ENCODE results near the gene SNX18. TPM values are rescaled to one million over a fixed set of nuclear protein-coding genes. Genes with fewer than 3 reads are reported as not detected.

The SNX18 gene
- total RNA-seq, 1 experiment from 2014 or later = 40.4 TPM

DNA sequence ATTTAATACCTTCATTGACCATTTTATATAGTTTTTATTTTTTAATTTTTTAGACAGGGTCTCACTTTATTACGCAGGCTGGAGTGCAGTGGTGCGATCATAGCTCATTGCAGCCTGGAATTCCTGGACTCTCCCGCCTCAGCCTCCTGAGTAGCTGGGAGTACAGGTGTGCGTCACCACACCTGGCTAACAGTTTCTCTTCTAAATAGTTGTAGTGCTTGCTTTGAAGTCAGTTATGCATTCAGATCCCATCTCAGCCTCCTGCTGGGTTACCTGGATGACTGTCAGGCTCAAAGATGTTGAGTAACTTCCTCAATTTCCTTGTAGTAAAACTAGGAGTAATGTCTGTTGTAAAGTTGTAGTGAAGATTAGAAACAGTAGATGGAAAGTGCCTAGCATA, 21.4 kb downstream of the SNX18 start:
- no peak for DNase-seq (ENCODE audit: low spot score)

DNA sequence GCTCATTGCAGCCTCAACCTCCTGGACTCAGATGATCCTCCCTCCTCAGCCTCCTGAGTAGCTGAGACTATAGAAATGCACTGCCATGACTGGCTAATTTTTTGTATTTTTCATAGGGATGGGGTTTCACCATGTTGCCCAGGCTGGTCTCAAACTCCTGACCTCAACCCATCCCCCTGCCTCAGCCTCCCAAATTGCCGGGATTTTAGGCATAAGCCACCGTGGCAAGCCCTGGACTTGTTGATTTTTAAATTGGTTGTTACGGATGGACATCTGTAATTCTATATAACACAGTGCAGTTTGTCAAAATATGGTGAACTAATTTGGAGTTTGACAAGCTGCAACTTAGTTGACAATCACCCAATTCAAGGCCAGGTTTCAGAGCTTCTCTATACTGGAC, 22.7 kb downstream of the SNX18 start:
- DNase-seq (ENCODE audit: low spot score) = no peak

DNA sequence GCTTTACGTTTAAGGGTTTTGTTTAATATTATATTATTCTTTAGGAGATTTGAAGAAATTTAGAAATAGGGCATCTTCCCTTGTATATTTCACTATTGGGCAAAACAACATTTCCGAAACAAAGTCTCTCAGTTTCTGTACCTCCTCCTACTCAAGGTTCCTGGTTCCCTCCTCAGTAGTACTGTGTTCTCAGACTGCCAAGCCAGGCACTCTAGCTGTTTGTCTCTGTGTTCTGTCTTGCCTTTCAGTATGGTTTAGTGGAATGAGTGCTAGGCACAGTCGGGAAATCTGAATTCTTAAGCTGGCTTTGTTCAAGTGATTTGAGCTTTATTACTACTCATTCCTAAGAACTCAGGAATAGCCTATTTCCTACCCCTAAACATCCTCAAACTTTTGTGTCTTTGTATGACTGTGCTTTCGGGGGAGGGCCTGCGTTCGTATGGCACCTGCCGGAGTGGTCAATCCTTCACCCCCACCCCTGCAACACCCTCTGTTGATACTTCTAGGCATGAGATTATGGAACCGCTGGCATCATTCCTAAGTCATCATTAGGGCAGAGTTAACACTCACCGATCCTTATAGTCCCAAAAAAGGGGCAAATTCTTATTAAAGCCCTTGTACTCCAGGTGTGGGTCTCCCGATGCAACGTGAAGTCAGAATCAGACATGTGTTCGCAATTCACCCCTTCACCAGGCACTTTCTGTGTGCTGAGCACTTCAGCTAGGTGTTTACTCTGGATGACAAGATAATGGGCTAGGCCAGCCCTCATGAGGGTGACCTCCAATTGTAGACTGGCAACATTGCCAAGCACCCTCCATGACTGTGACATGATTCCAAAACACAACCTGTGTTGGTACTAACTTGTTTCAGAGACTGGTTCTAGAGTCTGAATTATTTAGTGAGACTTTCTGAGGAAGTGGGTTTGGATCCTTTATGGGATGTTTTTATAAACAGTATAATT, 24.5 kb downstream of the SNX18 start:
- no peak for DNase-seq (ENCODE audit: low spot score)

DNA sequence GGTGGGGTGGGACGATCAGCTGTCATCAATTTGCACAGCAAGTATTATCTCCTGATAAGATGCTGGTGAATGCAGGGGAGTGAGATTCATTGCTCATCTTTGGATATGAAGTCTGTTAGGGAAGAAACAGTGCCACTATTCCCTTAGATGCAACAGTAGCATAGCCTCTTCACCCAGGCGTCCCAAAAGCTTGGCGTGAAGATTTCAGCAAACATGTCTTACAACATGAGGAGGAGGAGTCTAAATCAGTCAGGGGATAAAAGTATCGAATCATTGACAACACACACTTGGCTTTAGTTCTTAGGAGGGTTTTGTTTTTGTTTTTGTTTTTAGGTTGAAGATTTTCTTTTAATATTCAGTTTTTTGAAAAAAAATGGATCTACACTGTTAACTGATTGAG, 26.5 kb downstream of the SNX18 start:
- no peak for DNase-seq (ENCODE audit: low spot score)

DNA sequence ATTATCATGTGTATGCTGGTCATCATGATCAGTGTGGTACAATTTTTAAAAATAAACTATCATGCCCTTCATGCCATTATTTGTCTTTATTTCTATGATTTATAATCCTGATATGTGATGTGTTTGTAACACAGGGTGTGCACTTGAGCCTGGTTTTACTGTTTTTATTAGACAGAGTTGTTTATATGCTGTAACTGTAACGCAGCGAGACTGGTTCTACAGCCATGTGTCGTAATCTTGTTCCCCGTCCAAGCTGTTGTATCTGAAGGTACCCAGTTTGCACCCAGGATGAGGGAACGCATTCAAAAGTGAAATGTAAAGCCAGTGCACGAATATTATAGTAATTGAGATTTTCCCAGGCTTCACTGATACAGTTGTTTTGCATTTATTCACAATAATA, 28.2 kb downstream of the SNX18 start:
- peak; percentile 73 for DNase-seq (ENCODE audit: low spot score)

DNA sequence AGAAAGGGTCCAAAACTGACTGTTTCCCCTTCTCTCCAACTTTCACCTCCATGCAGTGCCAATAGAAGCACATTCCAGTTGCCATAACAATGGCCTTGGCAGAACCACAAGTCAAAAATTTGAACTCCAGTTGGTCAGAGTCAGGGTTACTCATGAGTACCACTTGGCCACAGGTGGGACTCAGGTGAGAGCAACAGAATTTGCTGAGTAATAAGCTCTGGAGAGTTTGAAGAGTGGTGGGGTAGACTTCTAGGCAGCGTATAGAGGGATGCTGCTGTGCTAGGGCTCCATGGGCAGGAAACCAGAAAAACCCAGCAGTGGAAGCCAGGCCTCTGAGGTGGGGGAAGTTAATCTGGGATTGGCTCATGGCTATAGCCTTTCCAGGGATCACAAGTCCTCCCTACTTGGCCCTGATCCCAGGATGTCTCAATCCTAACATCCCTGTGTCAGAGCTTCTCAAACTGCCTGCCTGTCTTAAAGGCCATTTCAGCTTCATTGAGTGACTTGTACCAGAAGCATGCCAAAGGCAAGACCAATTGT, 30.2 kb downstream of the SNX18 start:
- DNase-seq (ENCODE audit: low spot score) = no peak

DNA sequence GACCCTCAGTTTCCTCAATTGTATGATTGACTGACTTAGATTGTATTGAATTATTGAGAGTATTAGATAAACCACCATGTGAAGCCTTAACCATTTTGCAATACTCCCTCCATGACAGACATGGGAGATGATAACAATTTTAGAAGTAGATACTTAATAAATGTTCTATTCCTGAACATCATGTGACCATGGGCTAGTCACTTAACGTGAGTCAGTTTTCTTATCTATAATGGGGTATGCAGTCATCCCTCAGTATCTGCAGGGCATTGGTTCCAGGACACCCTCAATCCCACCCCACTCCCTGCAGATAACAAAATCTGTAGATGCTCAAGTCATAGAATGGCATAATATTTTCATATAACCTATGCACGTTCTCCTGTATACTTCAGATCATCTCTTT, 31.0 kb downstream of the SNX18 start:
- no peak for DNase-seq (ENCODE audit: low spot score)

DNA sequence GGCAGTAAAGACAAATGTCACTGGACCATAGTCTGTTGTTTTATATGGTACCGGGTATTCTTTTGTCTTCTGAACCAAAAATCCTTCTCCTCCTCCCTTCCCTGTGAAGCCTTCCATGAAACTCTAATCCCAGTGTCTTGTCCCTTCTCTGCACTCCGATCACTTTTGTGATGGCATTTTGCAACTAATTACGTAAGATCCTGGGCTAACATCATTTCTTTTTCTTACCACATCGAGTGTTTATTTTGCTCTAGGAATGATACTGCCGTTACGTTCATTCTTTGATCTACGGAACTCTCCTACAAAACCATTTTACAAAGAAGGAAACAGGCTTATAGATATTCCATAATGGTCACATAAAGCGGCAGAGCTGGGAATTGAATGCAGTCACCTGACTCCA, 33.7 kb downstream of the SNX18 start:
- DNase-seq (ENCODE audit: low spot score) = no peak

DNA sequence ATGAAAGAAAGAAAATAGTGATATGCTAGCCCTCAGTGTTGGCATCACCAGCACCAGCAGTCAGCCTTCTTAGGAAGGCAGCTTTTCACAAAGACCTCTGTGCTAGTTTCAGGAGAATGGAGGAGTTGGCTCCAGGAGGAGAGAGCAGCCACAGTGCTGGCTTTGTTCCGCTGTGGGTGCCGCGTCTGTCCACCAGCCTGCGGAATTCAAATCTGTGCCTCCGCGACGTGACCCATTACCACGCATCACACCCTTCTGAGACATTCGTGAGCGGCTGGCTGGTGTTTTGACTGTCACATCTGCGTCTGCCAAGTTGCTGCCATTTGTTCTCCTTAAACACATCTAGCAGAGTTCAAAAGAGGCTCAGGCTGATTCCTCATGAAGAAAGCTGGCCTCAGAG, 34.4 kb downstream of the SNX18 start:
- no peak for DNase-seq (ENCODE audit: low spot score)

DNA sequence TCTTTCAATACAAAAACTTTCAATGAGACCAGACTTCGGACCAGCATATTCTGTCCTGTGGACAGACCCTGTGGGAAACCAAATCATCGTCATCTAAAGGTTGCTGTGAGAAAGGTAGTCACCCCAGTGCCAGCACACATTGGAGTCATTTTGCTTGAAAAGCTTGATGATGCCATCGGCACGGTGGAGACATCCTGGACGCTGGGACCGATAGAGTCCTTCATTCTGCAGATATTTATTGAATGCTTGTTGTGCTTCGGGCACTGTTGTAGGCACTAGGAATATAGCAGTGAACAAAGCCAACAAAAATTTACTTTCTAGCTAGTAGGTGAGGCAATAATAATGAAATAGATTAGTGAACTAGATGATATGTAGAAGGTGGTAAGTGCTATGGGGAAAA, 34.9 kb downstream of the SNX18 start:
- no peak for DNase-seq (ENCODE audit: low spot score)

DNA sequence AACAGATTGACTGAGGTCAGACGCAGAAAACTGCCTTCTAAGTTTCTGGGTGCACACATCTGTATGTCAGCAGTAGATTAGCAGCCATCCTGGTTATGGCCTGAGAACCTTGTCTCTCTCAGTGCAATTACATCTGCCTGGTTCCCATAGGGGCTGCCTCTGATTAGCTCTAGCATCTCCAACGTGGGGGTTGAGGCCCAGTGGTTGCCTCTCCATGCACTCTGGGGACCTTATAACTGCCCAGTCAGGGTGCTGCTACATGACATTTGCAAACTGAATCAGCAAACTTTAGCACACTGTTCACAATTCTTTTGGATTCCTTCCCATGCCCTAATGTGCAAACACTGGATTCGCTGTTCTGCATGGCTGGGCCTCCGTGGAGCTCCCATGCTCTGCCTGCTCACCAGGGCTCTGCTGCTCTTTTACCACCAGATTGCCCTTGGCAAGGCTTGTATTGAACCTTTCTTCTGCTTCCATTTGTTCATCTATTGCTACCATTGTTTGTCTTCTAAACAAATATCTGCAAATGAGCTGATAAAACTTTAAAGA, 36.2 kb downstream of the SNX18 start:
- no peak for DNase-seq (ENCODE audit: low spot score)

DNA sequence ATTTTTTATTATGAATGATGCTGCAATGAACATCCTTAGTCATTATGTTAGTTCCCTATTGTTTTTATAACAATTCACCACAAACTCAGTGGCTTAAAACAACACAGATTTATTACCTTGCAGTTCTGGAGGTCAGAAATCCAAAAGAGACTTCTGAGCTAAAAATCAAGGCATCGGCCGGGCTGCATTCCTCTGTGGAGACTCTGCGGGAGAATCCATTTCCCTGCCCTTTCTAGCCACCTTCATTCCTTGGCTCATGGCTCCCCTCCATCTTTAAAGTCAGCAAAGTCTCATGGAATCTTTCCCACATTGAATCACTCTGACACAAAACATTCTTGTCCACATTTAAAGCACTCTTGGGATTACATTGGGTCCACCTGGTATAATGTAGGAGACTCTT, 38.6 kb downstream of the SNX18 start:
- DNase-seq (ENCODE audit: low spot score) = no peak

DNA sequence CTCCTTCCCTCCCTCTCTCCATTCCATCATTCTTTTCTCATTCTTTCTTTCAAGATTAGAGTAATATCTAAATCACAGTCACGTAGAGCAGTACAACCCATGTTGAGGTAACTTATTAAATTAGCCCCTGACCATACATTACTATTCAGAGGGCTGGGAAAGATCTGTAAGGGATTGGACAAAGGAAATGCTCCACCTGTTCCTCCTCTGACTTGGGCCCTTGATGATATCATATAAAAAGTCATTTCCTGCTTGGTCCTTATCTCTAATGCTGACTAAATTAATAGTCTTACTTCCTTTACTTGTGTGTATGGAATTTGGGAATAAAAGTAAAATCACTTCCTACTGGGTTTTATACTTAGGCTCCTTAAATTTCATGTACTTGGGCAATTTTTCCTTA, 40.8 kb downstream of the SNX18 start:
- peak; percentile 34 for DNase-seq (ENCODE audit: low spot score)

DNA sequence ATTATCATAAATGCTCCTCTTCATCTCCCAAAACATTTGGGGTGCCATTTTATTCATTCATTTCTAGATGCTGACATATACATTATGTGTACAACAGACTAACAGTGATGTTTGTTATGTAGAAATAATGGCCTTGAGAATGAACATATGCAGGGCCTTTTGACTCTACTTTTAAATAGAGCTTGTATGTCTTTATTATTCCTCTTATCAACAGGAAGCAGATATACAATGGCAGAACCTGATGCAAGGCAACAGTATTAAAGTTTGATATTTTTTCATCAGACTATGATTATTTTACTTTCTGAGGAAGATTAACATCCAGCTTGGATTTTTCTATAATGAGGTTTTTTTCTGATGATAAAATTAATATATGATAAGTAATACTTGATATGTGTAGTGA, 44.1 kb downstream of the SNX18 start:
- DNase-seq (ENCODE audit: low spot score) = no peak

DNA sequence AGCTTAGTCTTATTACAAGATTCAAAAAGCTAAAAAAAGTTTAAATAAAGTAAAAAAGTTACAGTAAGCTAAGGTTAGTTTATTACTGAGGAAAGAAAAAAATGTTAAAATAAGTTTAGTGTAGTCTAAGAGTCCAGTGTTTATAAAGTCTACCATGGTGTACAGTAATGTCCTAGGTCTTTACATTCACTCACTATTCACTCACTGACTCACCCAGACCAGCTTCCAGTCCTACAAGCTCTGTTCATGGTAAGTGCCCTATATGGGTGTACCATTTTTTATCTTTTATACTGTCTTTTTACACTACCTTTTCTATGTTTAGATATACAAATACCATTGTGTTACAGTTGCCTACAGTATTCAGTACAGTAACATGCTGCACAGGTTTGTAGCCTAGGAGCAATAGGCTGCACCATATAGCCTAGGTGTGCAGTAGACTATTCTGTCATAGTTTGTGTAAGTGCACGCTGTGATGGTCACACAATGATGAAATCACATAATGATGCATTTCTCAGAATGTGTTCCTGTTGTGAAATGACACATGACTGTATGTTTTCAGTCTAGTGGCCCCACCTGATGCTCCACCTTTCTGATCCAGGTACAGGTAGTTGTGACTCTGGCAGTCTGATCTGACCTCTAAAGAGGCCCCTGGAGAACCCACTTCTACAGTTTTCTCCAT, 45.7 kb downstream of the SNX18 start:
- DNase-seq (ENCODE audit: low spot score) = no peak

DNA sequence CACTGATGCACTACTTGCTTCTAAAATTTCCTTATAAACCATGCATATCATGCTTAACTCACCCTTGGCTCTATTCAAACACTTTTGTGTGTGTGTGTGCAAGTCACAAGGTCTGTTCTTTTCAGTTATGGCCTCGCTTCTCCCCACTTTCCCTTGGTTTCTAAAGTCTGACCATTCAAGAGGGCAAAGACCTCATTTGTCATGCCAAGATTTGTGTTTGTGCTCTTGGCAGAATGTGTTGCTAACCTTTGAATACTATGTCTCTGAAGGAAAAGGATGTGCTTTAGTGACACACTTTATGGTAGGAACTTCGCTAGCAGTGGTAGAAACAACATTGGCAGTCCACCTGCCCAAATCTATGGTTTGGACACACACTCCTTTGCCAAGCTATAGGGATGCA, 50.4 kb downstream of the SNX18 start:
- DNase-seq (ENCODE audit: low spot score) = no peak

DNA sequence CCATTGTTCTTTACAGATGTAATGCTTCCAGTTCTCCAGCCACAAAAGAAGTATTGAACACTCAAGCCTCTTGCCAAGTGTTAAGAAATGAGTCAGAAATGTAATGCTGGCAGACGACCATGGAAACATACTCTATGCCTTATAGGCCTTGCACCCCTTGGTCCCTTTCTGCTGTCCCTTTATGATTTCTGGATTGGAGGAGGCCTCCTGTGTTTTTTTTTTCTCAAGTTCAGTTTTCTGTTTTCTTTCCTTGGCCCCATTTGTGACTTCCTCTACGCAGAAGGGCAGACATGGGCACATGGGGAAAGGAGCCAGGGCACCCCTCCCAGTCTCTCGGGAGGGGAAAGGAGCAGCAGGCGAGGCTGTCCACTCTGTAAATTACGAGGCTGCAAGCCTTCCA, 53.4 kb downstream of the SNX18 start:
- no peak for DNase-seq (ENCODE audit: low spot score)

DNA sequence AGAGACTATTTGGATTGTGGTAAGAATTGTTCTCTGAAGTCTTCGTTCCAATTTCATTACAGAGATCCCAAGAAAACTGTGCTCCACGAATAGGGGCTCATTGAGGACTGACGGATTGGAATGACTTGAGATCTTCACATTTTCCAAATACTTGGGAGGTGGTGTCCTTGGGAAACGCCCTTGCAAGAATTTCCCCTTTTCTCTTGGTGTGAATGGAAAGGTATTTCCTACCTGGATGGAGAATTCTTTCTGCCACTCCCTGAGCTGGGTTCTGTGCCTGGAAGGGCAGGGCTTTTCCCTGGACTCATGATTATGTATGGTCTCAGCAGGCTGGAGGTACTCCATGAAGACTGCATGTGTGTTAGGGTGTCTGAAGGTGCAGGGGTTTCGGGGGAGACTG, 53.9 kb downstream of the SNX18 start:
- DNase-seq (ENCODE audit: low spot score) = no peak

DNA sequence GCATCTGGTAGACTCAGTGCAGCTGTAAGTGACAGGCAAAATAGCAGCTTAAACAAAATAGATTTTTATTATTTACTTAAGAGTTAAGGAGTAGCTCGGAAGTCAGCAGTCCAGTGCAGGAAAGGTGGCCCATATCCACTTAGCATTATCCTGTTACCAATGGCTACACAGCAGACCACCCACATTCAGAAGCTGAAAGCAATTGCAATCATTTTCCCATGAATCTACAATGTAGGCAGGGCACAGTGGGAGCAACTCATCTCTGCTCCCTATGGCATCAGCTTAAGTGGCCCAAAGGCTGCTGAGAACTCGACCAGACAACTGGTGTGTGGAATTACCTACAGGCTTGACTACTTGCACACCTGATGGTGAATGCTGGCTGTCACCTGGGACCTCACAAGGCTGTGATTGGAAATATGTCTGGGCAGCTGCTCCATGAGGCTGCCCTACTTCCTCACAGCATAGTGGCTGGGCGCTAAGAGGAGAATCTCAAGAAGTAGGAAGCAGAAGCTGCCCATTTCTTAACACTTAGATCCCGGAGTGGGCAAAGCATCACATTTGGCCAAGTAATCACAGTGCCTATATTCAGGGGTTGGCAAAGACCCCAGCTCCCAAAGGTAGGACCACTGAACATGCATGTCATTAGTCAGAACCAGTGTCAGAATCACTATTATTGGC, 56.4 kb downstream of the SNX18 start:
- DNase-seq (ENCODE audit: low spot score) = no peak

DNA sequence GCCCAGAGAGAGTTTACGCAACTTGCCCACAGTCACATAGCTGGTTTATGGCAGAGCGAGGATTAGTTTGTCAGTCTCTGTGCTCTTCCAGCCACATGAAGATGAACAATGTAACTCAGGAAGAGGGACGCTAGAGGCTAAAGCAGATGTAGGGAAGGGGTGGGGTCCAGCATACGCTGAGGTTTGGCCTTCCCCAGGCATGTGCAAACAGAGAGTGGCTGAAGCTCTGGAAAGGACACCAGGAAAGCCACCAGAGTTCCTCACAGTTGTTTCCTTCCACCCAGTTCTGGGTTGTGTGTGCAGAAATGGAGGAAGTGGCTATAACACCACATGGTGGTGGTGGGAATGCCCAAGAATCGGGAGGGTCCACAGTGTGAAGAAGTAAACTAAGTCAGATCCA, 60.0 kb downstream of the SNX18 start:
- no peak for DNase-seq (ENCODE audit: low spot score)

DNA sequence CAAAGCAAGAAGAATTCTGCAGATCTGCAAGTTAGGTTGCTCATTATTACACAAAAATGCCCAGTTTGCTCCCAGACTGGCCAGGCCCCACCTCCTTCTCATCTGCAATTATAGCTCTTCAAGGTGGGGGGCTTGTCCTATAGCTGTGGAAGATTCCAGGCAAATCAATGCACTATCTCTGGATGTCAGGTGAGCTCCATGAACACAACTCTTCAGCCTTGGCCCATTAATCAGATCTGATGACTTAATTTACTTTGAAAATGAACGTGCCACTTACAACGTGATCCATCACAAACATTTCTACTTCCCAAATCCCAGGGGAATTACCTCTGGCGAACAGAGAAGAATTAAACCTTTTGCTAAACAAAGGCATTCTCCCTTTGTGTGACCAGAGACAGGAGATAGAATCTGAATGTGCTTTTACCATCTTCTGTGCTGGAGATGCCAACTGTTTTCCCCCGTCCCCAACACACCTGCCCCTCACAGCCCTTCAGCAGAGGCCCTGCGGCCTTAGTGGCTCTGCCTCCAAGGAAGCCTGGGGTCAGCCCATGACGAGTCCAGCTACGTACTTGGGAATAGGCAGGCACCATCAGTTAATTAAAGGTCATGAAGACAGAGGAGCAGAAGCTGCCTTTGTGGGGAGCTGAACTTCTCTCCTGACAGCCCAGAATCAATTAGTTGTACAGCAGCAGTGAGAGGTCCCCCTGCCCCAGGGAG, 60.5 kb downstream of the SNX18 start:
- no peak for DNase-seq (ENCODE audit: low spot score)
